NCI-H345 treated with DMSO at 0.1 percent for 48 hours (cell line): Measurements from ENCODE around the gene ZNF418.
"Not testable (repeated sequence)": the region's sequence is repeated elsewhere in the genome, so short reads cannot be mapped to it uniquely, and the experiment has no call there.

Experiments used
- DNase-seq: peaks from one replicate; lab custom pipeline; 2025; ENCODE audit not compliant: unreplicated experiment; lab: John Stamatoyannopoulos, UW

The ZNF418 gene

DNA sequence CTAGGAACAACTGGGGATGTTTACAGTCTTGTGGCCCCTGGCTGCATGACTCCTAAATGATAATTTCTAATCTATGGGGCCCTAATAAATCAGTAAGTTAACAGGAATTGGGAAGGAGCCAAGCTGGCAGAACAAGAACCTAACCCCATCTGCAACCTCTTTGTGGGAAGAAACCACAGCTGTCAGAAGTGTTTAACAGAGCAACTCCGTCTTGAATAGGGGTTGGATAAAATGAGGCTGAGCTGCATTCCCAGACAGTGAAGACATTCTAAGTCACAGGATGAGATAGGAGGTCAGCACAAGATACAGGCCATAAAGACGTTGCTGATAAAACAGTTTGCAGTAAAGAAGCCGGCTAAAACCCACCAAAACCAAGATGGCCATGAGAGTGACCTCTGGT lies 44.5 kb downstream of the ZNF418 start:
- not testable (repeated sequence) for DNase-seq

DNA sequence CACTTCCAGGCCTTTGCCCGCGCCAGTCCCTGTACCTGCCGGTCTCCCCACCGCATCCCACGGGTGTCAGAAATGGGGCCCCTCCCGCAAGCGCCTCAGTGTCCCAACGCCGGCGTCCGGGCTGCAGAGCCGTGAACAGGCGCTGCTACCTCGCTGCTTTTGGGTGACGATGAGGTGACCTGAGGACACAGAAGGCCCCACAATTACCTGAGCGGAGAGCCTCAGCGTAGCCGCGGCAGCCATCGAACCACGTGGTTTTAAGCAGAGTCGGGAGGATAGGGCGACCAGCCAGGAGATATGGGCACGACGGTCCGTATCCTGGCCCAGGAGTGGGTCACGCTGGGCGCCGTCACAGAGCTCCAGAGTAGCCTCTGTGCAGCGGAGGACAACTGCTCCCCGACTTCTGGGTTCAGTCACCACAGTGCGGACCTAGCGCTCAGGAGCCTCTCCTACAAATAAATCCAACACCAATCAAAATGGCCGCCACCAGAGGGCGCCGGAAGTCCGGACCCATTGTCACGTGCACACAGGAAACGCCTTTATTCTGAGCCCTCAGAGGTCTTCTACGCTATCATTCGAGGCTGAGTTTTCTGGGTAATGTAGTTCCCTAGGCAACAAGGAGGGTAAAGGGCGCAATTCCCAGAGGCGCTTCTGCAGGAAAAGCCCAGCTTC lies 46.5 kb downstream of the ZNF418 start, which contains the start of gene ZNF814:
TSS of gene ZNF814 (minus strand) at position 478 of the 672 bp plus-strand sequence. CDS start at position 243, 235 bp downstream.
- no peak for DNase-seq

DNA sequence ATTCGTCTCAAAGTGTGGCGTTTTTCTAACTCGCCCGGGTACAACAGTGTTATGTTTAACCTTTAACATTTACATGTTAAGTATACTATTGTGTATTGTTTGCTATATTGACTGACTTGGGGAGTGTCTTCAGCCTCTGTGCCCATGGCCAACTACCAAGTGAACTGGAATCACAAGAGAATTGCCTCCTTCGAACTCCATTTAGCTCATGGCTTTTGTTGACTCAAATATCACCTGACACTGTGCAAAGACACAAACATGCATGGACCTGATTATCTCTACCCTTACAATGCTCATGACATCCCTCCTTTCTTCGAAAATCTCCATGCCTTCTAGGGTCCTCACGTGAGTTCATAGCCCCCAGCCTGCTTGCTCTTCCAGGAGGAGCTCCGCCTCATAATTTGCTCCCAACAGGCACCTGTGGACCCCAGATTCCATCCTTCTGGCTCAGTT lies 47.1 kb downstream of the ZNF418 start:
- DNase-seq: no peak

DNA sequence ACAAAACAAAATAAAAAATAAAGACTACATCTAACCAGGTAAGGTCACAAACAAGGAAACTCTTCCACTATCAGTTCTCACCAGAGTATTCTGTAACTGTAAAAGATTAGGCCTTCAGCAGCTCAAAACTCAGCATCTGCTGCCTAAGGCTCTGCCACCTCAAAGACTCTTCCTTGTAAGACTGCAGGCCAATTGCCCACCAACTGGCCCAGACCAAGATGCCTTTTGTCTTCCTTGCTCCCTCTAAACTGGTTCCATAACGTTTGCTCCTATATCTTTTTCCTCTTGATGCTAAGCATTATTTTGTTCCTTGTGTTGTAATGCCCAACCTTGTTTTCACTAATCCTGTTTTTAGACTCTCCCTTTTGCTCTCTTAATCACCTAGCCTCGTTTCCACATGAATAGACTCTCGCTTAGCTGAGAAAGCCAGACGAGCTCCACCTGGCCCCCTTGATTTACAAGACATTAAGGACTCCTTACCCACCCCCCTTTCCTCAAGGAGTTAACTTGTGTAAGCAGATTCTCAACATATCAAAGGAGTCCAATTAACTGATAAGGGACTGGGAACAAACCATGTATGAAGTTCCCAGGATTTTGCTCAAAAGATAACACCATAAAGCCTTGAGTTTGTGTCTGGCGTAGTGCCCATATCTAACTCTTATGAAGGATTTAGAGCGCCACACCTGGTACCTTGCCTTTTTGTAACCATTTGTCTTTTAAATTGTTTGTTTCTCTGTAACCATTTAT lies 47.8 kb downstream of the ZNF418 start:
- no peak for DNase-seq

DNA sequence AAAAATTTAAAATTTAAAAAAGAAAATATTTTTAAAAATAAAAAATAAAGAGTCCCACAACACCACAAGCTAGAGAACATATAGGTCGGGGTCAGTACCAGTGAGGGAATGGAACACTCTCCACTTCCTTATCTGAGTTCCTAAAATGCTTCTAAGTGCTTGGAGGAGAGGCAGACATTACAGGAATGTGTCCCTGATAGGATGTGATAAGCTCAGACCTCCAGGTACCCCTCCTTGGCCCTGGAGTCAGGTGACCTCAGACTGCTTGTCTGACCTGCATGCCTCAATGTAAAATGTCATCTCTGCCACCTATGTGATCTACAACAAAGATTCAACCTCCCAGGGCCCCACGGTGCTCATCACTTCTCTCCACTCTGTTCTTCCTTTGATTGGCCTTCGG lies 49.2 kb downstream of the ZNF418 start:
- DNase-seq: no peak

DNA sequence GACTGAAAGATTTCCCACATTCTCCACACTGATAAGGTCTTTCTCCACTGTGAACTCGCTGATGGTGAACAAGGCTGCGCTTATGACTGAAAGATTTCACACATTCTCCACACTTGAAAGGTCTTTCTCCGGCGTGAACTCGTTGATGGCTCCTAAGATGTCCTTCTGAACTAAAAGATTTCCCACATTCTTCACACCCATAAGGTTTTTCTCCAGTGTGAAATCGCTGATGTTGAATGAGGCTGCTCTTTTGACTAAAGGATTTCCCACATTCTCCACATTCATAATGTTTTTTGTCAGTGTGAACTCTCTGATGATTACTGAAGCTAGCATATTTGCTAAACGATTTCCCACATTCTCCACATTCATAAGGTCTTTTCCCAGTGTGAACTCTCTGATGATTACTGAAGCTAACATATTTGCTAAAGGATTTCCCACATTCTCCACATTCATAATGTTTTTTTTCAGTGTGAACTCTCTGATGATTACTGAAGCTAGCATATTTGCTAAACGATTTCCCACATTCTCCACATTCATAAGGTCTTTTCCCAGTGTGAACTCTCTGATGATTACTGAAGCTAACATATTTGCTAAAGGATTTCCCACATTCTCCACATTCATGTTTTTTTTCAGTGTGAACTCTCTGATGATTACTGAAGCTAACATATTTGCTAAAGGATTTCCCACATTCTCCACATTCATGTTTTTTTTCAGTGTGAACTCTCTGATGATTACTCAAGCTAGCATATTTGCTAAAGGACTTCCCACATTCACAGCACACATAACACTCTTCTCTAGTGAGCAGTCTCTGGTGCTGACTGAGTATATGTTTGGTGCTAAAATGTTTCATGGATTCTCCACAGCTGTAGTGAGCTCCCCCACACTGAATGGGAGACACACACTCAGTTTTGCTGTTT lies 61.1 kb downstream of the ZNF418 start:
- DNase-seq: not testable (repeated sequence)

DNA sequence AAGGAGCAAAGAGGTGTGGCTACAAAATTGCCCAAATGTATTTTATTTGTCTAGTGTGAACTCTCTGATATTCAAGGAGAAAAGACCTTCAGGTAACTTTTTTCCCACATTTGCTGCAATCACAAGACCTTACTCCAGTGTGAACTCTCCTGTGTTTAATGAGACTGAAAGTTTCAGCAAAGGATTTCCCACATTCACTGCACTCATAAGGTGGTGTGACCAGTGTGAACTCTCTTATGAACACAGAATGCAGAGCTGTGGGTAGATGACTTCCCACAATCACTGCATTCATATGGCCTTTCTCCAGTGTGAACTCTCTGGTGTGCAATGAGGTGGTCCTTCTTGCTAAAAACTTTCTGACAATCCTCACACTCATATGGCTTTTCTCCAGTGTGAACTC lies 62.8 kb downstream of the ZNF418 start:
- DNase-seq: no peak
